MCF 10A (cell line): Measurements from ENCODE around the gene INTS14. TPM values are rescaled to one million over a fixed set of nuclear protein-coding genes. Genes with fewer than 3 reads are reported as not detected.

ENCODE experiments used
- BruUV-seq: library from RNA; stranded (reverse); fragments of 400-500 nt; replicated peaks from 2 replicates; lab custom pipeline; 2021; lab: Mats Ljungman, UMichigan
- CTCF ChIA-PET: fragments of 300-600 bp; sonication (Branson Sonifier 250); formaldehyde crosslinking; extraction: SDS; loops from one replicate; lab custom pipeline; 2021; ENCODE audit warnings: antibody characterized with exemption, inconsistent platforms; lab: Yijun Ruan, JAX
- POLR2A ChIA-PET: fragments of 300-600, 350-650 bp; sonication (Branson Sonifier 250); formaldehyde crosslinking; extraction: SDS; loops from one replicate; lab custom pipeline; 2020; ENCODE audit warnings: antibody characterized with exemption, inconsistent platforms; lab: Yijun Ruan, JAX
- DNase-seq: peaks from one replicate; pipeline ENCODE4 v3.0.0-alpha.2; 2018; ENCODE audit not compliant: unreplicated experiment
- H3K27ac Mint-ChIP-seq: one replicate; pipeline ENCODE4 v1.8.0; 2022; ENCODE audit warnings: mild to moderate bottlenecking, low read depth, mixed read lengths; ENCODE audit not compliant: unreplicated experiment
- H3K27me3 Mint-ChIP-seq: one replicate; pipeline ENCODE4 v1.8.0; 2022; ENCODE audit warnings: mixed read lengths; ENCODE audit not compliant: insufficient read depth, unreplicated experiment
- H3K36me3 Mint-ChIP-seq: one replicate; pipeline ENCODE4 v1.8.0; 2022; ENCODE audit warnings: mild to moderate bottlenecking, moderate library complexity, mixed read lengths; ENCODE audit not compliant: insufficient read depth, unreplicated experiment
- H3K4me1 Mint-ChIP-seq: one replicate; pipeline ENCODE4 v1.8.0; 2022; ENCODE audit warnings: mixed read lengths; ENCODE audit not compliant: insufficient read depth, unreplicated experiment
- H3K4me3 Mint-ChIP-seq: one replicate; pipeline ENCODE4 v1.8.0; 2022; ENCODE audit warnings: mild to moderate bottlenecking, moderate library complexity, mixed read lengths; ENCODE audit not compliant: unreplicated experiment
- H3K9me3 Mint-ChIP-seq: one replicate; pipeline ENCODE4 v1.8.0; 2022; ENCODE audit warnings: mixed read lengths; ENCODE audit not compliant: unreplicated experiment
- CTCF ChIP-seq: fragments of 200-600 bp; IDR thresholded peaks from one replicate; pipeline ENCODE4 v1.8.0; 2022; ENCODE audit warnings: antibody characterized with exemption, mild to moderate bottlenecking; ENCODE audit not compliant: unreplicated experiment
- intact Hi-C: fragments of 100-400 bp; cut with micrococcal nuclease; formaldehyde crosslinking; loops from 2 replicates; pipeline ENCODE4 v1.14.1; 2022
- total RNA-seq: library from RNA; stranded (reverse); gene quantifications from 2 replicates; pipeline ENCODE4 v1.2.3, GENCODE V29; 2022

The INTS14 gene
- total RNA-seq, 1 experiment from 2014 or later, result 47.0 TPM

- no peak overlapping the region for H3K4me3 Mint-ChIP-seq
- H3K36me3 Mint-ChIP-seq, result peaks cover 69% of the 10 kb centered on the region
- CTCF ChIA-PET, result interaction anchor here (0.6 to 1.1 kb wide), 2 partner anchors 15 to 110 kb away, joined by 3 read pairs; no protein-coding TSS in a partner anchor
Observed at GRCh38 chr15:65577129-65577996, 33.6 kb downstream of the INTS14 start.

GRCh38 chr15:65576664-65577063 lies 34.3 kb downstream of the INTS14 start:
- no peaks in the 10 kb centered on the region for H3K9me3 Mint-ChIP-seq
- ChIA-PET CTCF (interaction anchor here (0.6 to 1.1 kb wide), 3 partner anchors 14 to 109 kb away, joined by 3 read pairs; no protein-coding TSS in a partner anchor), POLR2A (no interaction called here)
- DNase-seq, result no peak
- H3K4me3 Mint-ChIP-seq, result no peak overlapping the region
- H3K27me3 Mint-ChIP-seq, result no peaks in the 10 kb centered on the region
- H3K27ac Mint-ChIP-seq, result no peak overlapping the region
- no peak for TF ChIP-seq CTCF
- no TSS peak for BruUV-seq
- H3K4me1 Mint-ChIP-seq, result no peaks in the 10 kb centered on the region
- H3K36me3 Mint-ChIP-seq, result peaks cover 69% of the 10 kb centered on the region
- intact Hi-C loops, result no loop called here

More at GRCh38 chr15:65577129-65577996, 33.6 kb downstream of the INTS14 start:
- intact Hi-C loops, result no loop called here
- Mint-ChIP-seq H3K27me3 (no peaks in the 10 kb centered on the region), H3K27ac (peak overlapping the region; percentile 49), H3K9me3 (no peaks in the 10 kb centered on the region), H3K4me1 (no peaks in the 10 kb centered on the region)
- BruUV-seq, result TSS peak; percentile 56
- no peak for TF ChIP-seq CTCF
- POLR2A ChIA-PET, result no interaction called here
- no peak for DNase-seq

GRCh38 chr15:65571971-65572370 lies 39.0 kb downstream of the INTS14 start:
- Mint-ChIP-seq H3K4me3 (no peak overlapping the region), H3K9me3 (no peaks in the 10 kb centered on the region), H3K4me1 (no peaks in the 10 kb centered on the region), H3K36me3 (peaks cover 66% of the 10 kb centered on the region), H3K27me3 (no peaks in the 10 kb centered on the region), H3K27ac (no peak overlapping the region)
- intact Hi-C loops, result no loop called here
- CTCF ChIA-PET, result no interaction called here
- no peak for TF ChIP-seq CTCF
- POLR2A ChIA-PET, result interaction anchor here (1.1 kb wide), 1 partner anchor 13 kb away, joined by 4 read pairs; no protein-coding TSS in a partner anchor
- no peak for DNase-seq
- no TSS peak for BruUV-seq

- peaks cover 71% of the 10 kb centered on the region for H3K36me3 Mint-ChIP-seq
- no peak for DNase-seq
- CTCF ChIA-PET, result no interaction called here
- H3K4me3 Mint-ChIP-seq, result no peak overlapping the region
- no peaks in the 10 kb centered on the region for H3K4me1 Mint-ChIP-seq
- H3K27ac Mint-ChIP-seq, result no peak overlapping the region
- intact Hi-C loops, result no loop called here
- BruUV-seq, result no TSS peak
- POLR2A ChIA-PET, result no interaction called here
- no peaks in the 10 kb centered on the region for H3K9me3 Mint-ChIP-seq
- H3K27me3 Mint-ChIP-seq, result no peaks in the 10 kb centered on the region
- TF ChIP-seq CTCF, result no peak
Observed at GRCh38 chr15:65569728-65570127, 41.2 kb downstream of the INTS14 start.
